Neural cell (in vitro differentiated cells): ENCODE measurements around the gene PRG2.

Experiments
- CTCF ChIP-seq: fragments of 450-650 bp; IDR thresholded peaks from 2 replicates; pipeline ENCODE4 v1.5.1; 2014; ENCODE audit warnings: antibody characterized with exemption, mild to moderate bottlenecking, moderate library complexity; ENCODE audit not compliant: poor library complexity, severe bottlenecking
- SMC3 ChIP-seq: fragments of 450-650 bp; conservative IDR thresholded peaks from 2 replicates; pipeline ENCODE4 v1.6.1; 2014; ENCODE audit warnings: antibody characterized with exemption, mild to moderate bottlenecking, moderate library complexity; ENCODE audit not compliant: poor library complexity
- TAF1 ChIP-seq: IDR thresholded peaks from 2 replicates; pipeline ENCODE4 v1.6.1; 2012; ENCODE audit warnings: low read depth

- TF ChIP-seq TAF1 (no peak), CTCF (no peak), SMC3 (no peak)
These were observed 2.3 kb upstream of the PRG2 start for GRCh38 chr11:57392763-57393105.
